RWPE2 (cell line): ENCODE results near the gene MYB.

Experiments used
- ATAC-seq: fragments of 200-7000 bp; cut with Tn5 transposase; 3 replicates; pipeline ENCODE4 v1.9.1; 2021; ENCODE audit warnings: low read depth
- DNase-seq: peaks from one replicate; pipeline ENCODE4 v3.0.0-alpha.2; 2020; ENCODE audit warnings: low spot score
- H3K27ac ChIP-seq: fragments of 450-650 bp; 2 replicates; pipeline ENCODE4 v1.5.1; 2017; ENCODE audit warnings: mild to moderate bottlenecking; ENCODE audit not compliant: poor library complexity, severe bottlenecking
- H3K27me3 ChIP-seq: fragments of 250-450 bp; sonication (Bioruptor Pico); 2 replicates; pipeline ENCODE4 v1.5.1; 2021; ENCODE audit warnings: mild to moderate bottlenecking, moderate library complexity; ENCODE audit not compliant: insufficient read depth, poor library complexity, severe bottlenecking
- H3K36me3 ChIP-seq: fragments of 250-450 bp; sonication (Bioruptor Pico); 2 replicates; pipeline ENCODE4 v1.5.1; 2020; ENCODE audit warnings: low read depth, mild to moderate bottlenecking, moderate library complexity
- H3K4me1 ChIP-seq: fragments of 250-450 bp; sonication (Bioruptor Pico); 2 replicates; pipeline ENCODE4 v1.5.1; 2021; ENCODE audit warnings: mild to moderate bottlenecking, moderate library complexity; ENCODE audit not compliant: insufficient read depth, poor library complexity, severe bottlenecking
- H3K4me3 ChIP-seq: fragments of 250-450 bp; sonication (Bioruptor Pico); 2 replicates; pipeline ENCODE4 v1.5.1; 2021; ENCODE audit warnings: mild to moderate bottlenecking, moderate library complexity; ENCODE audit not compliant: severe bottlenecking
- H3K9me3 ChIP-seq: fragments of 250-450 bp; sonication (Bioruptor Pico); 2 replicates; pipeline ENCODE4 v1.5.1; 2021; ENCODE audit warnings: mild to moderate bottlenecking, moderate library complexity; ENCODE audit not compliant: severe bottlenecking
- CTCF ChIP-seq: fragments of 450-650 bp; IDR thresholded peaks from one replicate; pipeline ENCODE4 v1.5.1; 2017; ENCODE audit warnings: mild to moderate bottlenecking, moderate library complexity; ENCODE audit not compliant: poor library complexity, severe bottlenecking

Gene MYB

GRCh38 chr6:135250751-135251497, 69.8 kb downstream of the MYB start:
- no peak for TF ChIP-seq CTCF

GRCh38 chr6:135251498-135252441, 70.7 kb downstream of the MYB start:
- ATAC-seq = no peak
- H3K36me3 ChIP-seq = no peaks in the 10 kb centered on the region
- no peaks in the 10 kb centered on the region for H3K4me1 ChIP-seq
- no peak overlapping the region for H3K27ac ChIP-seq
- H3K9me3 ChIP-seq = no peaks in the 10 kb centered on the region
- no peak for DNase-seq
- no peak for TF ChIP-seq CTCF
- H3K27me3 ChIP-seq = no peaks in the 10 kb centered on the region
- no peak overlapping the region for H3K4me3 ChIP-seq

More at GRCh38 chr6:135250751-135251497, 69.8 kb downstream of the MYB start:
- H3K27me3 ChIP-seq = no peaks in the 10 kb centered on the region
- H3K4me3 ChIP-seq = no peak overlapping the region
- no peak overlapping the region for H3K27ac ChIP-seq
- H3K36me3 ChIP-seq = no peaks in the 10 kb centered on the region
- ATAC-seq = no peak
- no peaks in the 10 kb centered on the region for H3K9me3 ChIP-seq
- no peaks in the 10 kb centered on the region for H3K4me1 ChIP-seq
- no peak for DNase-seq

- no peak for ATAC-seq
These were observed 73.4 kb downstream of the MYB start for GRCh38 chr6:135254471-135254870.

GRCh38 chr6:135256866-135257265, 75.8 kb downstream of the MYB start:
- DNase-seq (no peak), ATAC-seq (no peak)
- H3K4me3 ChIP-seq = no peak overlapping the region
- H3K4me1 ChIP-seq = no peaks in the 10 kb centered on the region
- H3K9me3 ChIP-seq = no peaks in the 10 kb centered on the region
- TF ChIP-seq CTCF = no peak
- H3K27me3 ChIP-seq = no peaks in the 10 kb centered on the region
- no peaks in the 10 kb centered on the region for H3K36me3 ChIP-seq
- H3K27ac ChIP-seq = no peak overlapping the region

More at GRCh38 chr6:135254471-135254870, 73.4 kb downstream of the MYB start:
- Histone ChIP-seq H3K27me3 (no peaks in the 10 kb centered on the region), H3K4me3 (no peak overlapping the region), H3K4me1 (no peaks in the 10 kb centered on the region), H3K27ac (no peak overlapping the region), H3K36me3 (no peaks in the 10 kb centered on the region), H3K9me3 (no peaks in the 10 kb centered on the region)
- no peak for TF ChIP-seq CTCF
- DNase-seq = no peak
